GM23338 (cell line): ENCODE results near the gene BST2. TPM values are rescaled to one million over a fixed set of nuclear protein-coding genes. Genes with fewer than 3 reads are reported as not detected.

Experiments used
- ATAC-seq: fragments of 200-7000 bp; cut with Tn5 transposase; 3 replicates; pipeline ENCODE4 v1.9.1; 2020
- DNase-seq: peaks from one replicate; pipeline ENCODE4 v3.0.0-alpha.2; 2015; ENCODE audit warnings: low spot score
- H2AFZ ChIP-seq: fragments of 200-600 bp; sonication (generic); 2 replicates; pipeline ENCODE4 v1.8.0; 2016; ENCODE audit warnings: antibody characterized with exemption, mild to moderate bottlenecking, moderate library complexity
- H3F3A ChIP-seq: fragments of 200-600 bp; sonication (generic); replicated peaks from 2 replicates; pipeline ENCODE4 v1.8.0; 2017; ENCODE audit warnings: antibody characterized with exemption, mixed run types, low read depth
- H3K27ac ChIP-seq: fragments of 200-600 bp; sonication (generic); 2 replicates; pipeline ENCODE4 v1.6.1; 2016; ENCODE audit warnings: low read depth
- H3K27me3 ChIP-seq: fragments of 200-600 bp; sonication (generic); 2 replicates; pipeline ENCODE4 v1.8.0; 2016; ENCODE audit warnings: mild to moderate bottlenecking, mixed run types, moderate library complexity; ENCODE audit not compliant: insufficient read depth
- H3K36me3 ChIP-seq: fragments of 200-600 bp; sonication (generic); 2 replicates; pipeline ENCODE4 v1.8.0; 2016; ENCODE audit warnings: mild to moderate bottlenecking; ENCODE audit not compliant: insufficient read depth
- H3K4me1 ChIP-seq: fragments of 200-600 bp; sonication (generic); 2 replicates; pipeline ENCODE4 v1.8.0; 2016; ENCODE audit warnings: mild to moderate bottlenecking, moderate library complexity; ENCODE audit not compliant: insufficient read depth
- H3K4me2 ChIP-seq: fragments of 200-600 bp; sonication (generic); 2 replicates; pipeline ENCODE4 v1.7.1; 2017; ENCODE audit warnings: mixed run types
- H3K4me3 ChIP-seq: fragments of 200-600 bp; sonication (generic); 2 replicates; pipeline ENCODE4 v1.6.1; 2016; ENCODE audit warnings: mixed run types
- H3K79me2 ChIP-seq: fragments of 200-600 bp; sonication (generic); replicated peaks from 2 replicates; pipeline ENCODE4 v1.8.0; 2017; ENCODE audit warnings: mild to moderate bottlenecking; ENCODE audit not compliant: insufficient read depth
- H3K9me2 ChIP-seq: fragments of 200-600 bp; sonication (generic); 2 replicates; pipeline ENCODE4 v1.8.0; 2017; ENCODE audit not compliant: insufficient read depth
- H4K20me1 ChIP-seq: fragments of 200-600 bp; sonication (generic); replicated peaks from 2 replicates; pipeline ENCODE4 v1.8.0; 2017; ENCODE audit warnings: mild to moderate bottlenecking; ENCODE audit not compliant: insufficient read depth
- H3K27ac Mint-ChIP-seq: 2 replicates; pipeline ENCODE4 v1.8.0; 2020; ENCODE audit warnings: inconsistent platforms, mild to moderate bottlenecking, moderate library complexity, mixed read lengths
- H3K27me3 Mint-ChIP-seq: 3 replicates; pipeline ENCODE4 v1.8.0; 2022; ENCODE audit warnings: low read depth, mild to moderate bottlenecking, moderate library complexity, mixed read lengths, inconsistent platforms; ENCODE audit not compliant: insufficient read depth, poor library complexity
- H3K36me3 Mint-ChIP-seq: 3 replicates; pipeline ENCODE4 v1.8.0; 2021; ENCODE audit warnings: low read depth, mild to moderate bottlenecking, inconsistent platforms, moderate library complexity, mixed read lengths
- H3K4me1 Mint-ChIP-seq: 3 replicates; pipeline ENCODE4 v1.8.0; 2020; ENCODE audit warnings: mild to moderate bottlenecking, inconsistent platforms, mixed read lengths
- H3K4me3 Mint-ChIP-seq: 3 replicates; pipeline ENCODE4 v1.8.0; 2021; ENCODE audit warnings: moderate library complexity, mild to moderate bottlenecking, inconsistent platforms, mixed read lengths
- H3K9me3 Mint-ChIP-seq: 3 replicates; pipeline ENCODE4 v1.8.0; 2020; ENCODE audit warnings: moderate library complexity, mild to moderate bottlenecking, inconsistent platforms, mixed read lengths
- CREB1 ChIP-seq: fragments of 250-450 bp; sonication (Bioruptor Pico); IDR thresholded peaks from 2 replicates; pipeline ENCODE4 v1.5.0; 2020; ENCODE audit warnings: low read depth, mild to moderate bottlenecking, moderate library complexity
- CTCF ChIP-seq, 2 experiments: fragments of 200-600 bp in 1 of 2; sonication (generic) in 1 of 2; conservative IDR thresholded peaks; 2 replicates each; pipeline versions ENCODE4 v1.5.1 to v1.6.1; 2016 to 2017; ENCODE audit warnings: antibody characterized with exemption in 2 of 2, low read depth in 2 of 2, mild to moderate bottlenecking in 2 of 2, moderate library complexity in 1 of 2
- ETS1 ChIP-seq: IDR thresholded peaks from 2 replicates; pipeline ENCODE4 v1.6.1; 2016; ENCODE audit warnings: antibody characterized with exemption
- EZH2 ChIP-seq: fragments of 200-600 bp; sonication (generic); IDR thresholded peaks from one replicate; pipeline ENCODE4 v1.8.0; 2017; ENCODE audit warnings: antibody characterized with exemption, mild to moderate bottlenecking, low read depth; ENCODE audit not compliant: unreplicated experiment
- EZH2phosphoT487 ChIP-seq: fragments of 200-600 bp; sonication (generic); IDR thresholded peaks from one replicate; pipeline ENCODE4 v1.8.1; 2018; ENCODE audit warnings: antibody characterized with exemption; ENCODE audit not compliant: unreplicated experiment
- JUNB ChIP-seq: IDR thresholded peaks from one replicate; pipeline ENCODE4 v1.6.1; 2016; ENCODE audit warnings: antibody characterized with exemption; ENCODE audit not compliant: unreplicated experiment
- POLR2AphosphoS5 ChIP-seq: IDR thresholded peaks from 2 replicates; pipeline ENCODE4 v1.6.1; 2016; ENCODE audit warnings: antibody characterized with exemption, low read depth
- STAT1 ChIP-seq: IDR thresholded peaks from one replicate; pipeline ENCODE4 v1.6.1; 2016; ENCODE audit warnings: antibody characterized with exemption; ENCODE audit not compliant: unreplicated experiment
- ZNF114 ChIP-seq: fragments of 250-450 bp; sonication (Bioruptor Pico); IDR thresholded peaks from 2 replicates; pipeline ENCODE4 v1.5.0; 2020; ENCODE audit warnings: mild to moderate bottlenecking, moderate library complexity
- ZNF331 ChIP-seq: fragments of 250-450 bp; sonication (Bioruptor Pico); IDR thresholded peaks from 2 replicates; pipeline ENCODE4 v1.5.0; 2020; ENCODE audit warnings: low read depth, mild to moderate bottlenecking, moderate library complexity
- ZNF462 ChIP-seq: fragments of 250-450 bp; sonication (Bioruptor Pico); IDR thresholded peaks from 2 replicates; pipeline ENCODE4 v1.5.0; 2020; ENCODE audit warnings: mild to moderate bottlenecking, moderate library complexity
- polyA plus RNA-seq: library from polyadenylated mRNA; unstranded; fragments of >200 nt; fragmentation: Nextera tagmentation; extraction: Ambion mirVana; gene quantifications from 2 replicates; pipeline ENCODE4 v1.2.1, GENCODE V29; 2016
- total RNA-seq: library from RNA; depleted of rRNA; stranded (reverse); fragments of >200 nt; shearing (Covaris generic); gene quantifications from 2 replicates; pipeline ENCODE4 v1.2.3, GENCODE V29; 2014

The BST2 gene
- total and polyA plus RNA-seq, 2 experiments from 2014 or later = 24.9 to 33.9 TPM

GRCh38 chr19:17411801-17412200 is 6.4 kb upstream of the BST2 start:
- H3K27ac Mint-ChIP-seq = no peak overlapping the region
- H2AFZ ChIP-seq = no peak overlapping the region
- H4K20me1 ChIP-seq = no peaks in the 10 kb centered on the region
- H3K27me3 Mint-ChIP-seq = peaks cover 23% of the 10 kb centered on the region
- 0 out of 2 replicates have a peak, but pooled peaks cover 9% of the 10 kb centered on the region for H3F3A ChIP-seq
- H3K4me1 Mint-ChIP-seq = peaks cover 27% of the 10 kb centered on the region
- ATAC-seq (no peak), DNase-seq (no peak)
- peaks cover 30% of the 10 kb centered on the region for H3K4me1 ChIP-seq
- peaks cover 28% of the 10 kb centered on the region for H3K27me3 ChIP-seq
- H3K4me3 ChIP-seq = no peak overlapping the region
- no peaks in the 10 kb centered on the region for H3K79me2 ChIP-seq
- no peak for TF ChIP-seq CTCF (conservative IDR thresholded peaks at IDR 0.05; ENCODE audit: low read depth in 2 of 2)
- TF ChIP-seq ZNF114 = no peak
- no peak for TF ChIP-seq ETS1
- no peak for TF ChIP-seq STAT1
- TF ChIP-seq EZH2phosphoT487 = no peak
- H3K36me3 ChIP-seq = no peaks in the 10 kb centered on the region
- no peak overlapping the region for H3K27ac ChIP-seq
- peaks cover 11% of the 10 kb centered on the region for H3K36me3 Mint-ChIP-seq
- H3K4me2 ChIP-seq = no peak overlapping the region
- H3K4me3 Mint-ChIP-seq = no peak overlapping the region
- H3K9me3 Mint-ChIP-seq = no peaks in the 10 kb centered on the region
- H3K9me2 ChIP-seq = no peaks in the 10 kb centered on the region

- H3K36me3 Mint-ChIP-seq = peaks cover 11% of the 10 kb centered on the region
- H3K9me3 Mint-ChIP-seq = no peaks in the 10 kb centered on the region
- H3K27me3 Mint-ChIP-seq = peaks cover 5% of the 10 kb centered on the region
- Histone ChIP-seq H3K4me1 (peaks cover 25% of the 10 kb centered on the region), H3K4me2 (no peak overlapping the region), H3K79me2 (no peaks in the 10 kb centered on the region), H3K36me3 (no peaks in the 10 kb centered on the region), H3F3A (0 out of 2 replicates have a peak, but pooled peaks cover 12% of the 10 kb centered on the region), H3K27ac (no peak overlapping the region), H3K4me3 (no peak overlapping the region), H3K9me2 (no peaks in the 10 kb centered on the region), H2AFZ (no peak overlapping the region), H3K27me3 (peaks cover 14% of the 10 kb centered on the region), H4K20me1 (no peaks in the 10 kb centered on the region)
- H3K4me3 Mint-ChIP-seq = no peak overlapping the region
- H3K4me1 Mint-ChIP-seq = peaks cover 27% of the 10 kb centered on the region
- H3K27ac Mint-ChIP-seq = no peak overlapping the region
- DNase-seq = no peak
- no peak for ATAC-seq
- no peak for TF ChIP-seq CTCF (conservative IDR thresholded peaks at IDR 0.05; ENCODE audit: low read depth in 2 of 2)
- no peak for TF ChIP-seq EZH2
- TF ChIP-seq EZH2phosphoT487 = no peak
- no peak for TF ChIP-seq ZNF114
- TF ChIP-seq POLR2AphosphoS5 = no peak
- TF ChIP-seq JUNB = no peak
- no peak for TF ChIP-seq CREB1 (CRISPR knock-in tag)
- TF ChIP-seq ZNF331 (CRISPR knock-in tag) = no peak
- TF ChIP-seq ZNF462 = no peak
Measured at GRCh38 chr19:17409990-17410389, 4.6 kb upstream of the BST2 start.
